HG02759 (cell line): ENCODE results near the gene NPY2R.

Experiments
- ATAC-seq: cut with Tn5 transposase; IDR thresholded peaks from one replicate; pipeline ENCODE4 v1.9.1; 2021; ENCODE audit warnings: mild to moderate bottlenecking, moderate library complexity; ENCODE audit not compliant: unreplicated experiment

The NPY2R gene

GRCh38 chr4:155248002-155248896 lies 39.8 kb downstream of the NPY2R start:
- no peak for ATAC-seq

GRCh38 chr4:155249016-155249566 lies 40.7 kb downstream of the NPY2R start:
- ATAC-seq: no peak

- no peak for ATAC-seq
Measured at GRCh38 chr4:155252327-155252726, 43.9 kb downstream of the NPY2R start.

GRCh38 chr4:155263480-155263879 lies 55.0 kb downstream of the NPY2R start:
- no peak for ATAC-seq

GRCh38 chr4:155265113-155265512 lies 56.7 kb downstream of the NPY2R start:
- no peak for ATAC-seq
